Cerebellar cortex (tissue), 1 donor: ENCODE data around the gene CACNA2D4.
A peak's percentile ranks its signal among the peaks of the same experiment; 100 is the strongest.

Experiments
- DNase-seq: peaks from one replicate; pipeline ENCODE4 v3.0.0-alpha.2; 2015; ENCODE audit warnings: low spot score

CACNA2D4 gene

GRCh38 chr12:1934831-1935230, 16.4 kb upstream of the CACNA2D4 start:
- no peak for DNase-seq

GRCh38 chr12:1934068-1934467, 15.6 kb upstream of the CACNA2D4 start:
- DNase-seq, result no peak

- no peak for DNase-seq
Measured at GRCh38 chr12:1933342-1934051, 15.0 kb upstream of the CACNA2D4 start.

- DNase-seq, result no peak
Measured at GRCh38 chr12:1932264-1932777, 13.9 kb upstream of the CACNA2D4 start.

GRCh38 chr12:1931642-1932041, 13.2 kb upstream of the CACNA2D4 start:
- DNase-seq, result no peak

- no peak for DNase-seq
Measured at GRCh38 chr12:1930803-1931597, 12.5 kb upstream of the CACNA2D4 start.

- no peak for DNase-seq
Measured at GRCh38 chr12:1929985-1930802, 11.7 kb upstream of the CACNA2D4 start.

- no peak for DNase-seq
Measured at GRCh38 chr12:1929241-1929984, 11.0 kb upstream of the CACNA2D4 start.

- DNase-seq, result no peak
Measured at GRCh38 chr12:1928439-1929121, 10.1 kb upstream of the CACNA2D4 start.

GRCh38 chr12:1927751-1928351, 9.4 kb upstream of the CACNA2D4 start:
- peak; percentile 32 for DNase-seq

GRCh38 chr12:1927051-1927680, 8.7 kb upstream of the CACNA2D4 start:
- no peak for DNase-seq

GRCh38 chr12:1926251-1926657, 7.8 kb upstream of the CACNA2D4 start:
- DNase-seq, result peak; percentile 59

GRCh38 chr12:1925684-1926006, 7.2 kb upstream of the CACNA2D4 start:
- DNase-seq, result no peak

- no peak for DNase-seq
Measured at GRCh38 chr12:1924996-1925683, 6.7 kb upstream of the CACNA2D4 start.

- DNase-seq, result no peak
Measured at GRCh38 chr12:1922985-1923384, 4.5 kb upstream of the CACNA2D4 start.

GRCh38 chr12:1922075-1922709, 3.7 kb upstream of the CACNA2D4 start:
- DNase-seq, result no peak

GRCh38 chr12:1920971-1921370, 2.5 kb upstream of the CACNA2D4 start:
- no peak for DNase-seq

- no peak for DNase-seq
Measured at GRCh38 chr12:1920436-1920835, 2.0 kb upstream of the CACNA2D4 start.

GRCh38 chr12:1919763-1920162, 1.3 kb upstream of the CACNA2D4 start:
- DNase-seq, result no peak
